OCI-LY7 (cell line): ENCODE data around the gene VWA7.

Experiments
- EZH2phosphoT487 ChIP-seq: fragments of 200-600 bp; sonication (generic); IDR thresholded peaks from 2 replicates; pipeline ENCODE4 v1.6.1; 2018; ENCODE audit warnings: low read depth, borderline replicate concordance, mild to moderate bottlenecking, mixed run types, antibody characterized with exemption, low read length, moderate library complexity, mixed read lengths
- TF ChIP-seq, protein P1 (sequence below): fragments of 200-600 bp; sonication (generic); conservative IDR thresholded peaks from 2 replicates; pipeline ENCODE4 v1.5.1; 2014; ENCODE audit warnings: mild to moderate bottlenecking, antibody characterized with exemption, low read length, moderate library complexity, mixed read lengths

DNA sequence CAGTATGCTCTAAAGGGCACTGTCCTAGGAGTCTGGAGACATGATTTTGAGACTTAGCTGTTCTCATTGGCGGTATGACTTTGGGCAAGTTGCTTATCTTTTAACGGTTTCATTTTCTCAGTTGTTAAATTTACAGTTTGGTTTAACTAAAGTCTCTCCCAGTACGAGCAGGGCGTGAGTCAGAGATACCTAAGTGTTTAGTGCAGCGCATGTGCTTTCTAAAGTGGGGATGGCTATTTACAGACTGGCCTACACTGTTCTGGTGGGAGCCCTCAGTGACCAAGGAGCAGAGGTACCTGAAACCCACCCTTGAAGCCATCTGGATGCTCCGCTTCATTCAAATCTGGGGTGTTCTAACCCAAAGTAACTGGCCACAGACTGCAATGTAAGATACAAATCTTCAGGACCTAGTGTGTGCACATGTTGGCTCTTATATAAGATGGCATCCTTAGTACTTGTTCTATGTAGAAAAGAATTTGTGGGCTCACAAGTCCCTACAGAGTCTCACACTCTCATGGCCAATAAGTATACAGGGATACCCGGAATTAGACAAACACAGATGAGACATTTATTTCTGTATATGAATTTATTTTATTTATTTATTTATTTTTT, 26.6 kb downstream of the VWA7 start:
- TF ChIP-seq, protein P1, sequence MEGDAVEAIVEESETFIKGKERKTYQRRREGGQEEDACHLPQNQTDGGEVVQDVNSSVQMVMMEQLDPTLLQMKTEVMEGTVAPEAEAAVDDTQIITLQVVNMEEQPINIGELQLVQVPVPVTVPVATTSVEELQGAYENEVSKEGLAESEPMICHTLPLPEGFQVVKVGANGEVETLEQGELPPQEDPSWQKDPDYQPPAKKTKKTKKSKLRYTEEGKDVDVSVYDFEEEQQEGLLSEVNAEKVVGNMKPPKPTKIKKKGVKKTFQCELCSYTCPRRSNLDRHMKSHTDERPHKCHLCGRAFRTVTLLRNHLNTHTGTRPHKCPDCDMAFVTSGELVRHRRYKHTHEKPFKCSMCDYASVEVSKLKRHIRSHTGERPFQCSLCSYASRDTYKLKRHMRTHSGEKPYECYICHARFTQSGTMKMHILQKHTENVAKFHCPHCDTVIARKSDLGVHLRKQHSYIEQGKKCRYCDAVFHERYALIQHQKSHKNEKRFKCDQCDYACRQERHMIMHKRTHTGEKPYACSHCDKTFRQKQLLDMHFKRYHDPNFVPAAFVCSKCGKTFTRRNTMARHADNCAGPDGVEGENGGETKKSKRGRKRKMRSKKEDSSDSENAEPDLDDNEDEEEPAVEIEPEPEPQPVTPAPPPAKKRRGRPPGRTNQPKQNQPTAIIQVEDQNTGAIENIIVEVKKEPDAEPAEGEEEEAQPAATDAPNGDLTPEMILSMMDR: no peak
- TF ChIP-seq EZH2phosphoT487: no peak
